NCI-H82 (cell line): ENCODE measurements around the gene AMPH.

Source experiments
- DNase-seq: peaks from one replicate; lab custom pipeline; 2025; lab: John Stamatoyannopoulos, UW

Gene AMPH

GRCh38 chr7:38463277-38464225 is 167.6 kb downstream of the AMPH start:
- no peak for DNase-seq

- no peak for DNase-seq
These were observed 168.4 kb downstream of the AMPH start for GRCh38 chr7:38462819-38463218.

GRCh38 chr7:38461887-38462286 is 169.3 kb downstream of the AMPH start:
- no peak for DNase-seq

GRCh38 chr7:38453826-38454225 is 177.3 kb downstream of the AMPH start:
- DNase-seq = no peak

- DNase-seq = no peak
These were observed 178.0 kb downstream of the AMPH start for GRCh38 chr7:38453168-38453567.

GRCh38 chr7:38452681-38453108 is 178.5 kb downstream of the AMPH start:
- no peak for DNase-seq

- DNase-seq = peak; percentile 47
These were observed 179.3 kb downstream of the AMPH start for GRCh38 chr7:38451840-38452239.

GRCh38 chr7:38448584-38449234 is 182.5 kb downstream of the AMPH start:
- no peak for DNase-seq

GRCh38 chr7:38448054-38448453 is 183.1 kb downstream of the AMPH start:
- peak; percentile 2 for DNase-seq

GRCh38 chr7:38438970-38439369 is 192.2 kb downstream of the AMPH start:
- DNase-seq = no peak

- DNase-seq = no peak
These were observed 198.5 kb downstream of the AMPH start for GRCh38 chr7:38432671-38433070.

GRCh38 chr7:38432080-38432479 is 199.1 kb downstream of the AMPH start:
- DNase-seq = no peak

GRCh38 chr7:38429057-38429456 is 202.1 kb downstream of the AMPH start:
- DNase-seq = no peak

GRCh38 chr7:38428041-38428440 is 203.1 kb downstream of the AMPH start:
- peak; percentile 50 for DNase-seq

- no peak for DNase-seq
These were observed 203.8 kb downstream of the AMPH start for GRCh38 chr7:38427279-38427955.

GRCh38 chr7:38425509-38425908 is 205.7 kb downstream of the AMPH start:
- DNase-seq = no peak

- DNase-seq = no peak
These were observed 206.3 kb downstream of the AMPH start for GRCh38 chr7:38424750-38425463.

- DNase-seq = no peak
These were observed 217.4 kb downstream of the AMPH start for GRCh38 chr7:38413784-38414183.

GRCh38 chr7:38411404-38411803 is 219.8 kb downstream of the AMPH start:
- peak; percentile 79 for DNase-seq

GRCh38 chr7:38410056-38410455 is 221.1 kb downstream of the AMPH start:
- DNase-seq = peak; percentile 26

GRCh38 chr7:38409531-38409930 is 221.6 kb downstream of the AMPH start:
- DNase-seq = peak; percentile 13

- DNase-seq = peak; percentile 63
These were observed 232.3 kb downstream of the AMPH start for GRCh38 chr7:38398725-38399321.
